CD14-positive monocyte (primary cell): ENCODE results near the gene TBX15. TPM values are rescaled to one million over a fixed set of nuclear protein-coding genes. Genes with fewer than 3 reads are reported as not detected.

ENCODE experiments used
- DNase-seq, 3 donors: peaks; one replicate each; pipeline ENCODE4 v3.0.0-alpha.2; 2011 to 2022
- H2AFZ ChIP-seq: 2 replicates; pipeline ENCODE4 v1.6.0; 2012; ENCODE audit warnings: mild to moderate bottlenecking, low read depth, low read length, inconsistent platforms; ENCODE audit not compliant: insufficient read depth, poor library complexity, severe bottlenecking
- H3K27ac ChIP-seq, 2 donors: 1 replicate in 1 of 2; 2 replicates in 1 of 2; pipeline ENCODE4 v1.5.1; 2012 to 2013; ENCODE audit warnings: low read length in 2 of 2, control low read depth in 1 of 2, inconsistent platforms in 1 of 2, low read depth in 1 of 2, mild to moderate bottlenecking in 1 of 2
- H3K27me3 ChIP-seq, 2 donors: one replicate each; pipeline versions ENCODE4 v1.6.0 to v1.6.1; 2011 to 2013; ENCODE audit warnings: low read length in 2 of 2; ENCODE audit not compliant: control insufficient read depth in 2 of 2, insufficient read depth in 2 of 2
- H3K36me3 ChIP-seq, 2 donors: replicated peaks in 1 of 2; 1 replicate in 1 of 2; 2 replicates in 1 of 2; pipeline versions ENCODE4 v1.5.1 to v1.6.1; 2012 to 2013; ENCODE audit warnings: low read length in 2 of 2, control low read depth in 1 of 2, inconsistent platforms in 1 of 2, mild to moderate bottlenecking in 1 of 2; ENCODE audit not compliant: insufficient read depth in 2 of 2, control insufficient read depth in 1 of 2
- H3K4me1 ChIP-seq, 2 donors: 1 replicate in 1 of 2; 2 replicates in 1 of 2; pipeline versions ENCODE4 v1.5.1 to v1.6.1; 2012 to 2013; ENCODE audit warnings: low read length in 2 of 2, control low read depth in 1 of 2, inconsistent platforms in 1 of 2, mild to moderate bottlenecking in 1 of 2, moderate library complexity in 1 of 2; ENCODE audit not compliant: insufficient read depth in 2 of 2, control insufficient read depth in 1 of 2
- H3K4me2 ChIP-seq: replicated peaks from 2 replicates; pipeline ENCODE3; 2012; ENCODE audit warnings: low read length, moderate library complexity, mild to moderate bottlenecking; ENCODE audit not compliant: poor library complexity, severe bottlenecking; ENCODE audit errors: extremely low read depth
- H3K4me3 ChIP-seq, 3 experiments: fragments of 200-600 bp in 1 of 3; sonication (generic) in 1 of 3; replicated peaks in 1 of 3; 1 replicate in 2 of 3; 2 replicates in 1 of 3; pipeline ENCODE4 v1.5.1; 2011 to 2013; ENCODE audit warnings: low read length in 3 of 3, mild to moderate bottlenecking in 3 of 3, control low read depth in 2 of 3, low read depth in 2 of 3, inconsistent platforms in 1 of 3, moderate library complexity in 1 of 3
- H3K79me2 ChIP-seq: 2 replicates; pipeline ENCODE4 v1.6.0; 2012; ENCODE audit warnings: mild to moderate bottlenecking, control low read depth, inconsistent platforms, low read length, moderate library complexity; ENCODE audit not compliant: insufficient read depth
- H3K9ac ChIP-seq: 2 replicates; pipeline ENCODE4 v1.6.0; 2017; ENCODE audit warnings: low read length, mild to moderate bottlenecking; ENCODE audit not compliant: insufficient read depth, poor library complexity, severe bottlenecking
- H3K9me3 ChIP-seq, 2 donors: replicated peaks in 1 of 2; 1 replicate in 1 of 2; 2 replicates in 1 of 2; pipeline versions ENCODE4 v1.5.1 to v1.6.1; 2012 to 2013; ENCODE audit warnings: low read length in 2 of 2, control low read depth in 1 of 2; ENCODE audit not compliant: control insufficient read depth in 1 of 2, insufficient read depth in 1 of 2
- H4K20me1 ChIP-seq: 2 replicates; pipeline ENCODE4 v1.6.0; 2012; ENCODE audit warnings: mild to moderate bottlenecking, low read length, control low read depth, moderate library complexity; ENCODE audit not compliant: insufficient read depth
- H3K27ac Mint-ChIP-seq, 7 donors: one replicate each; pipeline ENCODE4 v1.8.0; 2020; ENCODE audit warnings: mild to moderate bottlenecking in 7 of 7, mixed read lengths in 7 of 7, moderate library complexity in 6 of 7, inconsistent platforms in 2 of 7
- H3K27me3 Mint-ChIP-seq, 3 donors: one replicate each; pipeline ENCODE4 v1.8.0; 2021 to 2022; ENCODE audit warnings: low read depth in 3 of 3, mild to moderate bottlenecking in 3 of 3, mixed read lengths in 3 of 3, moderate library complexity in 3 of 3, inconsistent platforms in 1 of 3
- H3K36me3 Mint-ChIP-seq, 2 donors: one replicate each; pipeline ENCODE4 v1.8.0; 2020; ENCODE audit warnings: mixed read lengths in 2 of 2, inconsistent platforms in 1 of 2, mild to moderate bottlenecking in 1 of 2
- H3K4me1 Mint-ChIP-seq: one replicate; pipeline ENCODE4 v1.8.0; 2020; ENCODE audit warnings: mild to moderate bottlenecking, mixed read lengths
- H3K4me3 Mint-ChIP-seq, 2 donors: one replicate each; pipeline ENCODE4 v1.8.0; 2020; ENCODE audit warnings: mild to moderate bottlenecking in 2 of 2, mixed read lengths in 2 of 2, moderate library complexity in 1 of 2
- H3K9me3 Mint-ChIP-seq, 7 donors: one replicate each; pipeline ENCODE4 v1.8.0; 2020 to 2022; ENCODE audit warnings: mixed read lengths in 7 of 7, mild to moderate bottlenecking in 6 of 7, moderate library complexity in 6 of 7, inconsistent platforms in 2 of 7
- CTCF ChIP-seq: fragments of 200-600 bp; IDR thresholded peaks from one replicate; pipeline ENCODE4 v1.8.0; 2022; ENCODE audit warnings: antibody characterized with exemption, mild to moderate bottlenecking
- WGBS: methylation state at CpG from one replicate; pipeline ENCODE4 v1.1.5; 2013; ENCODE audit warnings: missing lambda C conversion rate; ENCODE audit not compliant: insufficient coverage; 5-methylcytosine and 5-hydroxymethylcytosine counted together
- intact Hi-C, 2 donors: fragments of 100-400 bp; cut with micrococcal nuclease; formaldehyde crosslinking; loops; one replicate each; pipeline versions ENCODE4 v1.15.0 to v1.15.1; 2023
- polyA plus RNA-seq, 3 donors: library from polyadenylated mRNA; depleted of rRNA in 1 of 3; unstranded in 2 of 3; stranded (reverse) in 1 of 3; fragments of 300-500 nt in 2 of 3; fragments of >200 nt in 1 of 3; fragmentation: Illumina TruSeq in 2 of 3; gene quantifications; 1 replicate in 2 of 3; 2 replicates in 1 of 3; pipeline ENCODE4 v1.2.3, GENCODE V29; 2012 to 2021

TBX15 gene
- polyA plus RNA-seq, 3 donors: not detected

GRCh38 chr1:118861216-118861615 is 126.9 kb downstream of the TBX15 start:
- Mint-ChIP-seq H3K4me3 (no peak overlapping the region), H3K9me3 (peaks cover 2 to 10% (median 6%) of the 10 kb centered on the region in 7 donors), H3K36me3 (no peaks in the 10 kb centered on the region), H3K27ac (no peak overlapping the region), H3K27me3 (no peaks in the 10 kb centered on the region), H3K4me1 (no peaks in the 10 kb centered on the region)
- Histone ChIP-seq H3K4me2 (no peak overlapping the region), H3K4me3 (no peak overlapping the region), H3K9me3 (peaks cover 0 to 5% of the 10 kb centered on the region in 2 donors), H3K36me3 (no peaks in the 10 kb centered on the region), H3K27me3 (no peaks in the 10 kb centered on the region), H4K20me1 (no peaks in the 10 kb centered on the region), H3K4me1 (no peaks in the 10 kb centered on the region), H3K9ac (no peak overlapping the region), H2AFZ (no peak overlapping the region), H3K79me2 (no peaks in the 10 kb centered on the region), H3K27ac (no peak overlapping the region)
- no peak for TF ChIP-seq CTCF
- intact Hi-C loops: no loop called here
- no peak for DNase-seq

GRCh38 chr1:118859999-118860398 is 128.1 kb downstream of the TBX15 start:
- H3K36me3 Mint-ChIP-seq: no peaks in the 10 kb centered on the region
- H3K27me3 ChIP-seq: no peaks in the 10 kb centered on the region
- peaks cover 2 to 8% (median 3%) of the 10 kb centered on the region in 7 donors for H3K9me3 Mint-ChIP-seq
- H3K4me1 ChIP-seq: no peaks in the 10 kb centered on the region
- 100% methylated on average over 1 of the region's 3 CpGs for WGBS
- no peaks in the 10 kb centered on the region for H3K79me2 ChIP-seq
- H3K9ac ChIP-seq: no peak overlapping the region
- H4K20me1 ChIP-seq: no peaks in the 10 kb centered on the region
- no peak overlapping the region for H2AFZ ChIP-seq
- H3K4me3 Mint-ChIP-seq: no peak overlapping the region
- no peaks in the 10 kb centered on the region for H3K4me1 Mint-ChIP-seq
- no peak for DNase-seq
- no peak overlapping the region for H3K27ac Mint-ChIP-seq
- H3K27me3 Mint-ChIP-seq: no peaks in the 10 kb centered on the region
- no peak for TF ChIP-seq CTCF
- H3K36me3 ChIP-seq: no peaks in the 10 kb centered on the region
- H3K27ac ChIP-seq: no peak overlapping the region
- no peaks in the 10 kb centered on the region for H3K9me3 ChIP-seq
- H3K4me3 ChIP-seq: no peak overlapping the region
- no peak overlapping the region for H3K4me2 ChIP-seq
- intact Hi-C loops: no loop called here
